EL (cell line): ENCODE data around the gene RAPGEFL1.
"Not testable (repeated sequence)": the region's sequence is repeated elsewhere in the genome, so short reads cannot be mapped to it uniquely, and the experiment has no call there.

Experiments used
- DNase-seq: peaks from one replicate; pipeline ENCODE4 v3.0.0-alpha.2; 2016

The RAPGEFL1 gene

GRCh38 chr17:40175928-40176753 lies 1.1 kb upstream of the RAPGEFL1 start:
- DNase-seq = no peak

- no peak for DNase-seq
These were observed 538 bp upstream of the RAPGEFL1 start for GRCh38 chr17:40176754-40177110.

- DNase-seq = no peak
These were observed 841 bp downstream of the RAPGEFL1 start for GRCh38 chr17:40178021-40178601.

- DNase-seq = no peak
These were observed 1.4 kb downstream of the RAPGEFL1 start for GRCh38 chr17:40178660-40179059.

- DNase-seq = peak; percentile 82
These were observed 2.8 kb downstream of the RAPGEFL1 start for GRCh38 chr17:40179923-40180659.

GRCh38 chr17:40180694-40181093 lies 3.4 kb downstream of the RAPGEFL1 start:
- no peak for DNase-seq

- no peak for DNase-seq
These were observed 3.9 kb downstream of the RAPGEFL1 start for GRCh38 chr17:40181205-40181604.

GRCh38 chr17:40182606-40183005 lies 5.3 kb downstream of the RAPGEFL1 start:
- DNase-seq = no peak

- DNase-seq = no peak
These were observed 10.0 kb downstream of the RAPGEFL1 start for GRCh38 chr17:40187238-40187637.

- DNase-seq = no peak
These were observed 11.4 kb downstream of the RAPGEFL1 start for GRCh38 chr17:40188694-40189093.

- peak; percentile 29 for DNase-seq
These were observed 13.1 kb downstream of the RAPGEFL1 start for GRCh38 chr17:40190197-40191021.

- DNase-seq = peak; percentile 87
These were observed 14.3 kb downstream of the RAPGEFL1 start for GRCh38 chr17:40191237-40192208.

GRCh38 chr17:40192961-40193360 lies 15.7 kb downstream of the RAPGEFL1 start:
- DNase-seq = no peak

- no peak for DNase-seq
These were observed 17.6 kb downstream of the RAPGEFL1 start for GRCh38 chr17:40194821-40195220.

GRCh38 chr17:40197550-40197949 lies 20.3 kb downstream of the RAPGEFL1 start:
- no peak for DNase-seq

- not testable (repeated sequence) for DNase-seq
These were observed 20.7 kb downstream of the RAPGEFL1 start for GRCh38 chr17:40197965-40198456.

- DNase-seq = no peak
These were observed 21.3 kb downstream of the RAPGEFL1 start for GRCh38 chr17:40198576-40198975.

GRCh38 chr17:40203131-40203530 lies 25.9 kb downstream of the RAPGEFL1 start:
- no peak for DNase-seq

GRCh38 chr17:40206193-40206592 lies 28.9 kb downstream of the RAPGEFL1 start:
- DNase-seq = not testable (repeated sequence)

GRCh38 chr17:40209404-40210093 lies 32.3 kb downstream of the RAPGEFL1 start:
- DNase-seq = peak; percentile 73

- DNase-seq = not testable (repeated sequence)
These were observed 36.6 kb downstream of the RAPGEFL1 start for GRCh38 chr17:40213914-40214313.
